Esophagus muscularis mucosa (tissue), 4 donors: Measurements from ENCODE around the gene OSBPL3. TPM values are rescaled to one million over a fixed set of nuclear protein-coding genes. Genes with fewer than 3 reads are reported as not detected.
A peak's percentile ranks its signal among the peaks of the same experiment; 100 is the strongest.
"Not testable (repeated sequence)": the region's sequence is repeated elsewhere in the genome, so short reads cannot be mapped to it uniquely, and the experiment has no call there.

ENCODE experiments used
- DNase-seq: peaks from one replicate; pipeline ENCODE4 v3.0.0-alpha.2; 2017; ENCODE audit errors: extremely low spot score
- H3K27ac ChIP-seq, 4 donors: fragments of 200-600 bp; sonication (generic); replicated peaks in 1 of 4; 1 replicate in 3 of 4; 2 replicates in 1 of 4; pipeline ENCODE4 v1.5.1; 2016 to 2019; ENCODE audit warnings: mild to moderate bottlenecking in 1 of 4
- H3K27me3 ChIP-seq, 4 donors: fragments of 200-600 bp; sonication (generic); one replicate each; pipeline versions ENCODE4 v1.5.1 to v1.6.0; 2016 to 2019
- H3K36me3 ChIP-seq, 4 donors: fragments of 200-600 bp; sonication (generic); one replicate each; pipeline ENCODE4 v1.5.1; 2016 to 2019
- H3K4me1 ChIP-seq, 4 donors: fragments of 200-600 bp; sonication (generic); one replicate each; pipeline ENCODE4 v1.5.1; 2016 to 2019
- H3K4me3 ChIP-seq, 4 donors: fragments of 200-600 bp; sonication (generic); 1 replicate in 2 of 4; 2 replicates in 2 of 4; pipeline ENCODE4 v1.5.1; 2016 to 2019; ENCODE audit warnings: mild to moderate bottlenecking in 4 of 4, moderate library complexity in 1 of 4
- H3K9me3 ChIP-seq, 4 donors: fragments of 200-600 bp; sonication (generic); 1 replicate in 3 of 4; 2 replicates in 1 of 4; pipeline ENCODE4 v1.5.1; 2016 to 2019
- CTCF ChIP-seq, 3 experiments: fragments of 200-600 bp in 2 of 3; fragments of 450-650 bp in 1 of 3; sonication (generic) in 2 of 3; IDR thresholded peaks; one replicate each; pipeline ENCODE4 v1.5.1; 2017 to 2019; ENCODE audit warnings: antibody characterized with exemption in 3 of 3, mild to moderate bottlenecking in 2 of 3, moderate library complexity in 1 of 3
- EP300 ChIP-seq: sonication (generic); formaldehyde crosslinking; IDR thresholded peaks from one replicate; pipeline ENCODE4 v1.6.1; 2017; ENCODE audit warnings: antibody characterized with exemption
- POLR2A ChIP-seq: fragments of 450-650 bp; IDR thresholded peaks from one replicate; pipeline ENCODE4 v1.6.1; 2017; ENCODE audit warnings: antibody characterized with exemption, moderate library complexity, mild to moderate bottlenecking, low read depth
- POLR2AphosphoS5 ChIP-seq, 2 donors: sonication (generic); formaldehyde crosslinking; IDR thresholded peaks; one replicate each; pipeline ENCODE4 v1.6.1; 2017; ENCODE audit warnings: antibody characterized with exemption in 2 of 2
- WGBS: methylation state at CpG from one replicate; pipeline ENCODE4 v1.1.5; 2018; 5-methylcytosine and 5-hydroxymethylcytosine counted together
- intact Hi-C: fragments of 100-400 bp; cut with DNase I; formaldehyde crosslinking; loops from one replicate; pipeline ENCODE4 v1.15.1; 2023
- total RNA-seq, 4 donors: library from RNA; depleted of rRNA; stranded (reverse); fragments of >200 nt; gene quantifications; one replicate each; pipeline versions ENCODE4 v1.1.0 to v1.2.1, GENCODE V29; 2016

The OSBPL3 gene
- total RNA-seq, 4 donors from 2014 or later: 2.6 to 4.6 (median 3.3) TPM

GRCh38 chr7:24800667-24801066 lies 179.3 kb downstream of the OSBPL3 start:
- Histone ChIP-seq H3K4me3 (no peak overlapping the region), H3K27me3 (no peaks in the 10 kb centered on the region), H3K27ac (no peak overlapping the region), H3K4me1 (no peaks in the 10 kb centered on the region), H3K36me3 (peaks cover 6 to 12% (median 7%) of the 10 kb centered on the region in 4 donors), H3K9me3 (no peaks in the 10 kb centered on the region)
- intact Hi-C loops: no loop called here
- no peak for TF ChIP-seq POLR2AphosphoS5 (IDR thresholded peaks at IDR 0.05)
- peak; percentile 12 for DNase-seq
- WGBS: 90% methylated on average over 9 of the region's 9 CpGs

- 92% methylated on average over 6 of the region's 6 CpGs for WGBS
- TF ChIP-seq POLR2A: no peak
- Histone ChIP-seq H3K36me3 (peaks cover 6 to 12% (median 7%) of the 10 kb centered on the region in 4 donors), H3K4me1 (no peaks in the 10 kb centered on the region), H3K27ac (no peak overlapping the region), H3K9me3 (no peaks in the 10 kb centered on the region), H3K4me3 (no peak overlapping the region), H3K27me3 (no peaks in the 10 kb centered on the region)
- peak; percentile 31 for DNase-seq
- intact Hi-C loops: no loop called here
These were observed 179.9 kb downstream of the OSBPL3 start for GRCh38 chr7:24800073-24800472.

- peaks cover 6 to 12% (median 7%) of the 10 kb centered on the region in 4 donors for H3K36me3 ChIP-seq
- H3K9me3 ChIP-seq: no peaks in the 10 kb centered on the region
- intact Hi-C loops: no loop called here
- no peak overlapping the region for H3K4me3 ChIP-seq
- H3K27ac ChIP-seq: no peak overlapping the region
- WGBS: 93% methylated on average over 3 of the region's 3 CpGs
- no peaks in the 10 kb centered on the region for H3K4me1 ChIP-seq
- no peak for DNase-seq
- no peaks in the 10 kb centered on the region for H3K27me3 ChIP-seq
- TF ChIP-seq CTCF (IDR thresholded peaks at IDR 0.05): no peak
- TF ChIP-seq EP300: no peak
- TF ChIP-seq POLR2AphosphoS5 (IDR thresholded peaks at IDR 0.05): no peak
These were observed 180.5 kb downstream of the OSBPL3 start for GRCh38 chr7:24799506-24799905.

GRCh38 chr7:24798261-24798660 lies 181.7 kb downstream of the OSBPL3 start:
- Histone ChIP-seq H3K36me3 (peaks cover 0 to 7% (median 0%) of the 10 kb centered on the region in 4 donors), H3K9me3 (no peaks in the 10 kb centered on the region), H3K4me3 (no peak overlapping the region), H3K27me3 (no peaks in the 10 kb centered on the region), H3K27ac (no peak overlapping the region), H3K4me1 (no peaks in the 10 kb centered on the region)
- TF ChIP-seq POLR2AphosphoS5 (IDR thresholded peaks at IDR 0.05): no peak
- TF ChIP-seq POLR2A: no peak
- no peak for TF ChIP-seq CTCF (IDR thresholded peaks at IDR 0.05)
- no peak for TF ChIP-seq EP300
- DNase-seq: peak; percentile 12
- intact Hi-C loops: no loop called here
- WGBS: 86% methylated on average over 4 of the region's 4 CpGs

- Histone ChIP-seq H3K27me3 (no peaks in the 10 kb centered on the region), H3K9me3 (no peaks in the 10 kb centered on the region), H3K4me1 (no peaks in the 10 kb centered on the region), H3K27ac (no peak overlapping the region), H3K36me3 (peaks cover 0 to 4% (median 0%) of the 10 kb centered on the region in 4 donors), H3K4me3 (no peak overlapping the region)
- TF ChIP-seq POLR2A (no peak), EP300 (no peak), CTCF (IDR thresholded peaks at IDR 0.05) (no peak), POLR2AphosphoS5 (IDR thresholded peaks at IDR 0.05) (no peak)
- intact Hi-C loops: no loop called here
- DNase-seq: peak; percentile 68
- WGBS: 96% methylated on average over 4 of the region's 4 CpGs
These were observed 182.7 kb downstream of the OSBPL3 start for GRCh38 chr7:24797270-24797669.

- intact Hi-C loops: no loop called here
- no peaks in the 10 kb centered on the region for H3K4me1 ChIP-seq
- DNase-seq: no peak
- no peak overlapping the region for H3K4me3 ChIP-seq
- H3K36me3 ChIP-seq: no peaks in the 10 kb centered on the region
- H3K27me3 ChIP-seq: no peaks in the 10 kb centered on the region
- no peaks in the 10 kb centered on the region for H3K9me3 ChIP-seq
- H3K27ac ChIP-seq: no peak overlapping the region
- TF ChIP-seq EP300 (no peak), CTCF (IDR thresholded peaks at IDR 0.05) (no peak), POLR2AphosphoS5 (IDR thresholded peaks at IDR 0.05) (no peak), POLR2A (no peak)
- 96% methylated on average over 9 of the region's 9 CpGs for WGBS
These were observed 184.6 kb downstream of the OSBPL3 start for GRCh38 chr7:24795407-24795767.

- H3K36me3 ChIP-seq, H3K4me1 ChIP-seq, intact Hi-C loops, H3K4me3 ChIP-seq, H3K9me3 ChIP-seq, H3K27ac ChIP-seq, H3K27me3 ChIP-seq: not testable (repeated sequence)
- 96% methylated on average over 21 of the region's 22 CpGs for WGBS
- peak; percentile 74 for DNase-seq
These were observed 185.1 kb downstream of the OSBPL3 start for GRCh38 chr7:24794751-24795406.
